K562 (cell line): Measurements from ENCODE around the gene FREM1. TPM values are rescaled to one million over a fixed set of nuclear protein-coding genes. Genes with fewer than 3 reads are reported as not detected.

ENCODE experiments used
- ATAC-seq: fragments of 200-7000 bp; cut with Tn5 transposase; 3 replicates; pipeline ENCODE4 v1.9.1; 2020; ENCODE audit warnings: moderate library complexity
- BruUV-seq: library from RNA; stranded (reverse); fragments of 400-500 nt; replicated peaks from 2 replicates; lab custom pipeline; 2021; lab: Mats Ljungman, UMichigan
- CTCF ChIA-PET: fragments of 300-600 bp; formaldehyde crosslinking; extraction: SDS; loops from one replicate; lab custom pipeline; 2021; ENCODE audit warnings: low intra/inter-chr PET ratio; lab: Yijun Ruan, JAX
- POLR2A ChIA-PET: fragments of 300-600, 350-650 bp; sonication (Branson Sonifier 250); formaldehyde crosslinking; extraction: SDS; loops from one replicate; lab custom pipeline; 2021; ENCODE audit warnings: antibody characterized with exemption, inconsistent platforms; lab: Yijun Ruan, JAX
- DNase-seq, 4 experiments: peaks; one replicate each; pipeline versions ENCODE4 v3.0.0 to v3.0.0-alpha.2; 2011 to 2018; ENCODE audit warnings: low spot score in 3 of 4, mixed read lengths in 3 of 4; ENCODE audit errors: extremely low read depth in 1 of 4
- FAIRE-seq: peaks from 2 replicates; lab custom pipeline; 2011; peaks lifted over from hg19 to GRCh38; lab: Jason Lieb, UNC
- H2AFZ ChIP-seq: 2 replicates; pipeline ENCODE4 v1.6.0; 2011; ENCODE audit warnings: low read depth, low read length, control low read depth, inconsistent platforms
- H3K27ac ChIP-seq: fragments of 200-600 bp; 3 replicates; pipeline ENCODE4 v1.8.0; 2011; ENCODE audit warnings: low read depth, mild to moderate bottlenecking, control low read depth, inconsistent platforms, low read length, moderate library complexity, mixed read lengths; ENCODE audit errors: extremely low read depth
- H3K27me3 ChIP-seq, 2 experiments: fragments of 300-600 bp in 1 of 2; 2 replicates in 1 of 2; 3 replicates in 1 of 2; pipeline versions ENCODE4 v1.6.0 to v1.8.0; 2011; ENCODE audit warnings: inconsistent platforms in 2 of 2, low read length in 2 of 2, mild to moderate bottlenecking in 1 of 2, mixed read lengths in 1 of 2, moderate library complexity in 1 of 2; ENCODE audit not compliant: control insufficient read depth in 2 of 2, insufficient read depth in 2 of 2
- H3K36me3 ChIP-seq: fragments of 300-600 bp; 3 replicates; pipeline ENCODE4 v1.8.0; 2011; ENCODE audit warnings: mild to moderate bottlenecking, low read length, inconsistent platforms; ENCODE audit not compliant: control insufficient read depth, insufficient read depth
- H3K4me1 ChIP-seq, 2 experiments: fragments of 200-600 bp in 1 of 2; replicated peaks in 1 of 2; 2 replicates in 1 of 2; 3 replicates in 1 of 2; pipeline versions ENCODE4 v1.5.1 to v1.8.0; 2011; ENCODE audit warnings: inconsistent platforms in 2 of 2, low read length in 2 of 2, mild to moderate bottlenecking in 1 of 2, mixed read lengths in 1 of 2, moderate library complexity in 1 of 2; ENCODE audit not compliant: control insufficient read depth in 2 of 2, insufficient read depth in 2 of 2
- H3K4me2 ChIP-seq: 2 replicates; pipeline ENCODE4 v1.6.1; 2011; ENCODE audit warnings: low read length, control low read depth, inconsistent platforms, mixed read lengths; ENCODE audit not compliant: insufficient read depth
- H3K4me3 ChIP-seq: fragments of 200-600 bp; sonication (generic), shearing (Covaris generic); 2 replicates; pipeline ENCODE4 v1.5.1; 2016; ENCODE audit warnings: control low read depth, inconsistent platforms
- H3K79me2 ChIP-seq: fragments of 200-600 bp; 3 replicates; pipeline ENCODE4 v1.8.0; 2011; ENCODE audit warnings: low read length, inconsistent platforms; ENCODE audit not compliant: control insufficient read depth, insufficient read depth
- H3K9ac ChIP-seq, 2 experiments: 2 replicates each; pipeline versions ENCODE4 v1.6.0 to v1.6.1; 2011; ENCODE audit warnings: low read depth in 2 of 2, low read length in 2 of 2, control low read depth in 1 of 2, inconsistent platforms in 1 of 2, mild to moderate bottlenecking in 1 of 2, mixed read lengths in 1 of 2; ENCODE audit not compliant: insufficient read depth in 1 of 2
- H3K9me1 ChIP-seq: one replicate; pipeline ENCODE4 v1.6.0; 2011; ENCODE audit warnings: inconsistent platforms, mild to moderate bottlenecking, low read length, moderate library complexity; ENCODE audit not compliant: control insufficient read depth, insufficient read depth
- H3K9me3 ChIP-seq: replicated peaks from 2 replicates; pipeline ENCODE4 v1.5.1; 2011; ENCODE audit warnings: low read depth, low read length, inconsistent platforms; ENCODE audit not compliant: control insufficient read depth, insufficient read depth
- H4K20me1 ChIP-seq: replicated peaks from 2 replicates; pipeline ENCODE4 v1.6.1; 2011; ENCODE audit warnings: low read length, inconsistent platforms, mixed read lengths; ENCODE audit not compliant: control insufficient read depth, insufficient read depth
- FOXJ3 ChIP-seq: sonication (generic); formaldehyde crosslinking; IDR thresholded peaks from 2 replicates; pipeline ENCODE4 v1.4.0; 2020; ENCODE audit warnings: mild to moderate bottlenecking, missing genetic modification reagents
- HMG20B ChIP-seq: fragments of 250-450 bp; sonication (Bioruptor Pico); IDR thresholded peaks from 2 replicates; pipeline ENCODE4 v1.5.0; 2021; ENCODE audit warnings: mild to moderate bottlenecking
- HNRNPLL ChIP-seq: fragments of 200-400 bp; formaldehyde crosslinking; IDR thresholded peaks from 2 replicates; pipeline ENCODE4 v1.6.1; 2017; ENCODE audit warnings: low read length, low read depth, mild to moderate bottlenecking; ENCODE audit not compliant: poor library complexity, severe bottlenecking
- IRF2 ChIP-seq: sonication (generic); formaldehyde crosslinking; IDR thresholded peaks from 2 replicates; pipeline ENCODE4 v1.8.1; 2022; ENCODE audit warnings: mild to moderate bottlenecking, missing genetic modification reagents
- KLF6 ChIP-seq: fragments of 250-450 bp; sonication (Bioruptor Pico); IDR thresholded peaks from 2 replicates; pipeline ENCODE4 v1.4.0; 2020; ENCODE audit warnings: mild to moderate bottlenecking, moderate library complexity, borderline replicate concordance
- MEF2D ChIP-seq: conservative IDR thresholded peaks from 2 replicates; pipeline ENCODE4 v1.6.1; 2016; ENCODE audit warnings: low read depth, missing genetic modification characterization, missing compliant biosample characterization
- SREBF1 ChIP-seq: fragments of 150-350 bp; IDR thresholded peaks from 2 replicates; pipeline ENCODE4 v1.6.1; 2014; ENCODE audit warnings: antibody characterized with exemption, low read depth, low read length, borderline replicate concordance
- SRSF9 ChIP-seq: fragments of 200-400 bp; formaldehyde crosslinking; IDR thresholded peaks from 2 replicates; pipeline ENCODE4 v1.6.1; 2017; ENCODE audit warnings: low read depth, low read length, borderline replicate concordance
- TAF9B ChIP-seq: fragments of 450-650 bp; IDR thresholded peaks from 2 replicates; pipeline ENCODE4 v1.6.1; 2018; ENCODE audit warnings: mild to moderate bottlenecking; ENCODE audit not compliant: partially characterized antibody
- WGBS: fragments of 100-300 bp; shearing (Covaris generic); methylation state at CpG from one replicate; pipeline ENCODE4 v1.1.6; 2016; ENCODE audit warnings: low coverage, mixed read lengths; ENCODE audit not compliant: insufficient coverage; ENCODE audit errors: missing lambda C conversion rate; 5-methylcytosine and 5-hydroxymethylcytosine counted together
- in situ Hi-C: fragments of 300-500 bp; cut with MboI; formaldehyde crosslinking; loops from 4 replicates; pipeline ENCODE4 v1.15.0; 2018; ENCODE audit warnings: inconsistent platforms, mixed read lengths
- intact Hi-C: fragments of 100-400 bp; cut with micrococcal nuclease; formaldehyde crosslinking; loops from 2 replicates; pipeline ENCODE4 v1.14.2; 2022
- polyA plus RNA-seq, 8 experiments: library from polyadenylated mRNA; depleted of rRNA in 4 of 8; stranded (reverse) in 5 of 8; unstranded in 3 of 8; fragments of >200 nt; fragmentation: Nextera tagmentation in 2 of 8; fragmentation: Illumina TruSeq in 1 of 8; extraction: Ambion mirVana in 2 of 8; extraction: Trizol in 1 of 8; gene quantifications; 2 replicates each; pipeline versions ENCODE4 v1.2.1 to v1.2.3, GENCODE V29; 2011 to 2014; ENCODE audit warnings: inconsistent platforms in 1 of 8, missing spikeins in 1 of 8
- total RNA-seq, 7 experiments: library from RNA; depleted of rRNA in 6 of 7; stranded (reverse); fragments of >200 nt in 6 of 7; fragmentation: Illumina TruSeq in 2 of 7; extraction: Trizol in 2 of 7; gene quantifications; 2 replicates each; pipeline versions ENCODE4 v1.2.1 to v1.2.3, GENCODE V29; 2011 to 2021; ENCODE audit warnings: low replicate concordance in 1 of 7
- TF ChIP-seq, protein P1 (sequence below): fragments of 250-450 bp; sonication (Bioruptor Pico); IDR thresholded peaks from 2 replicates; pipeline ENCODE4 v1.8.0; 2022; ENCODE audit warnings: moderate library complexity, mild to moderate bottlenecking, inconsistent platforms

The FREM1 gene
- total and polyA plus RNA-seq, 9 of the 15 experiments (the other 6 are each of a cell fraction or from before 2014, with no cell fraction given), result 0.03 to 0.24 (median 0.13) TPM; not detected in 2

DNA sequence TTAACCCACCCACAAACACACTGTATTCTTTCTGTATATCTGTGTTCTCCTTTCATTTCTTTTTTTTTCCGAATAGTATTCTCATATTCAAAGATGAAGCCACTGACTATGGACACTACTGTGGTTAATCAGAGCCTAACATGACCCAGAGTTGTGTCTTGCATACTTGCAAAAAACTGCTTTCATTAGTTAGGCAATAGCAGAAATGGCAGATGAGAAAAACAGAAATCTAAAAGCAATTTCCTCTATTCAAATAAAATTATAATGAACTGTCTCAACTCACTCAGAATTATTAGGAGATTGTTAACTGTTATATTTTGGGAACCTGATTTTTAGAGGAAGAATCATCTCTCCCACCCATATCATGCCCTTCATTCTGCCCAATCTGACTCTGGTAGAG lies 45.9 kb downstream of the FREM1 start:
- WGBS, result 27% methylated on average over 1 of the region's 1 CpG
- FAIRE-seq, result no peak
- ATAC-seq, result no peak
- in situ Hi-C loops (no loop called here), intact Hi-C loops (no loop called here)
- H3K9me1 ChIP-seq, result no peaks in the 10 kb centered on the region
- DNase-seq, result no peak
- ChIA-PET CTCF (no interaction called here), POLR2A (interaction anchor here (0.6 kb wide), 1 partner anchor 290 kb away, joined by 3 read pairs; no protein-coding TSS in a partner anchor)
- H3K4me2 ChIP-seq, result no peak overlapping the region
- no peaks in the 10 kb centered on the region for H3K4me1 ChIP-seq
- H3K27me3 ChIP-seq, result no peaks in the 10 kb centered on the region
- no TSS peak for BruUV-seq
- H3K36me3 ChIP-seq, result no peaks in the 10 kb centered on the region
- H3K79me2 ChIP-seq, result no peaks in the 10 kb centered on the region
- no peak overlapping the region for H2AFZ ChIP-seq
- H4K20me1 ChIP-seq, result no peaks in the 10 kb centered on the region
- H3K9me3 ChIP-seq, result no peaks in the 10 kb centered on the region
- H3K9ac ChIP-seq, result no peak overlapping the region
- no peak overlapping the region for H3K27ac ChIP-seq
- H3K4me3 ChIP-seq, result no peak overlapping the region
- TF ChIP-seq IRF2 (no peak), TAF9B (no peak), HNRNPLL (no peak), FOXJ3 (CRISPR knock-in tag) (no peak), SRSF9 (no peak), SREBF1 (no peak), HMG20B (CRISPR knock-in tag) (no peak), MEF2D (no peak), KLF6 (CRISPR knock-in tag) (no peak)
- TF ChIP-seq, protein P1, sequence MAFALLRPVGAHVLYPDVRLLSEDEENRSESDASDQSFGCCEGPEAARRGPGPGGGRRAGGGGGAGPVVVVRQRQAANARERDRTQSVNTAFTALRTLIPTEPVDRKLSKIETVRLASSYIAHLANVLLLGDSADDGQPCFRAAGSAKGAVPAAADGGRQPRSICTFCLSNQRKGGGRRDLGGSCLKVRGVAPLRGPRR (CRISPR knock-in tag), result no peak
- TF ChIP-seq, all 486 proteins: peak for 0
